OCI-LY7 (cell line): ENCODE data around the gene GPR142.

ENCODE experiments used
- CTCF ChIP-seq: fragments of 200-600 bp; sonication (generic); conservative IDR thresholded peaks from 2 replicates; pipeline ENCODE4 v1.5.1; 2014; ENCODE audit warnings: mild to moderate bottlenecking, antibody characterized with exemption, low read length, moderate library complexity, mixed read lengths
- EZH2phosphoT487 ChIP-seq: fragments of 200-600 bp; sonication (generic); IDR thresholded peaks from 2 replicates; pipeline ENCODE4 v1.6.1; 2018; ENCODE audit warnings: low read depth, borderline replicate concordance, mild to moderate bottlenecking, mixed run types, antibody characterized with exemption, low read length, moderate library complexity, mixed read lengths

- no peak for TF ChIP-seq CTCF
- TF ChIP-seq EZH2phosphoT487: no peak
These were observed 19.7 kb upstream of the GPR142 start for GRCh38 chr17:74347646-74348045.
